UCSD-AML1 (cell line): ENCODE measurements around the gene CNOT10.
"Not testable (repeated sequence)": the region's sequence is repeated elsewhere in the genome, so short reads cannot be mapped to it uniquely, and the experiment has no call there.

Source experiments
- DNase-seq: peaks from one replicate; lab custom pipeline; 2025; ENCODE audit not compliant: unreplicated experiment; lab: John Stamatoyannopoulos, UW

CNOT10 gene, protein sequence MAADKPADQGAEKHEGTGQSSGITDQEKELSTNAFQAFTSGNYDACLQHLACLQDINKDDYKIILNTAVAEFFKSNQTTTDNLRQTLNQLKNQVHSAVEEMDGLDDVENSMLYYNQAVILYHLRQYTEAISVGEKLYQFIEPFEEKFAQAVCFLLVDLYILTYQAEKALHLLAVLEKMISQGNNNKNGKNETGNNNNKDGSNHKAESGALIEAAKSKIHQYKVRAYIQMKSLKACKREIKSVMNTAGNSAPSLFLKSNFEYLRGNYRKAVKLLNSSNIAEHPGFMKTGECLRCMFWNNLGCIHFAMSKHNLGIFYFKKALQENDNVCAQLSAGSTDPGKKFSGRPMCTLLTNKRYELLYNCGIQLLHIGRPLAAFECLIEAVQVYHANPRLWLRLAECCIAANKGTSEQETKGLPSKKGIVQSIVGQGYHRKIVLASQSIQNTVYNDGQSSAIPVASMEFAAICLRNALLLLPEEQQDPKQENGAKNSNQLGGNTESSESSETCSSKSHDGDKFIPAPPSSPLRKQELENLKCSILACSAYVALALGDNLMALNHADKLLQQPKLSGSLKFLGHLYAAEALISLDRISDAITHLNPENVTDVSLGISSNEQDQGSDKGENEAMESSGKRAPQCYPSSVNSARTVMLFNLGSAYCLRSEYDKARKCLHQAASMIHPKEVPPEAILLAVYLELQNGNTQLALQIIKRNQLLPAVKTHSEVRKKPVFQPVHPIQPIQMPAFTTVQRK

DNA sequence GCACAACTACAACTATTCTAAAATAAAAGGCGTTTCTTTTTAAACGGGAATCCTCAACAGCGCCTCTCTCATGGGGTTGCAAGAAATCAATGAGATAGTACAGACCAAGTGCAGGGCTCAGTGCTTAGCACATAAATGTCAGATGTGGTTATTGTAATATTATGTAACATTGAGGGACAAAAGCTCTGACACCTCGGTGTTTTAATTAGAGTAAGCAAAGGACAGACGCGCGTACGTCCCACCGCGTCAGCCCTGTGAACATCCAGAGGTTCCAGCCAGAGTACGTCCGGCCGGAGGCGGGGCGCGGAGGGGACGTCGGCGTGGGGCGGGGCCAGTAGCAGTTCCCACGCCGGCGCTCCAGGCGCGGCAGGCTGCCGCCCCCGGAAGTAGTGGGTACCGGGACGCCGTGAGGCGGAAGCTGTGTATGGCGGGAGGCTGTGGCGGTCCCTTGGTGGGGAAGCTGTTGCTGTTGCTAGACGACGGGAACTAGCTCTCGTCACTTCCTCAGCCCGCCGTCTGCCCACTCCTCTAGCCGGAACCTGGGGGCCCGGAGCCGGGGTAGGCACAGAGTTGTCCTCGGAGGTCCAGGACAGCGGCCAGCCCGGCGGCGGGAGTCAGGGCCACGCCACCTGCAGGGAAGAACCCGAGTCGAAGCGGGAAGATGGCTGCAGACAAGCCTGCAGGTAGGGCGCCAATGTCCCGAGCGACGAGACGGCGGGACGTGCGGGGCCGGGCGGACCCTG, at the start of gene CNOT10:
TSS of gene CNOT10 (plus strand) at position 389 of the 743 bp plus-strand sequence. CDS start at position 662, 273 bp downstream.
- DNase-seq: peak; percentile 97

GRCh38 chr3:32640939-32641338, 44.0 kb upstream of the CNOT10 start:
- no peak for DNase-seq

- no peak for DNase-seq
These were observed 43.6 kb upstream of the CNOT10 start for GRCh38 chr3:32641356-32641755.

GRCh38 chr3:32643354-32643753, 41.6 kb upstream of the CNOT10 start:
- DNase-seq: no peak

GRCh38 chr3:32643816-32644215, 41.2 kb upstream of the CNOT10 start:
- no peak for DNase-seq

DNA sequence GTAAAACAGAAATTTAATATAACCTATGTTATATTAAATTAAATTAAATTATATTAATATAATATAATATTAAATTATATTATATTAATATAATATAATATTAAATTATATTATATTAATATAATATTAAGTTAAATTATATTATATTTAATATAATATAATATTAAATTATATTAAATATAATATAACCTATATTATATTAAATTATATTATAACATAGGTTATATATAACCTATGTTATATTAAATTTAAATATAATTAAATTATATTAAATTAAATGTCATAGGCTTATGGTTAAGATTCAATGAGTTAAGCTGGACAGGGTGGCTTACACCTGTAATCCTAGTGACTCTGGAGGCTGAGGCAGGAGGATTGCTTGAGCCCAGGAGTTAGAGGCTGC, 40.6 kb upstream of the CNOT10 start:
- no peak for DNase-seq

DNA sequence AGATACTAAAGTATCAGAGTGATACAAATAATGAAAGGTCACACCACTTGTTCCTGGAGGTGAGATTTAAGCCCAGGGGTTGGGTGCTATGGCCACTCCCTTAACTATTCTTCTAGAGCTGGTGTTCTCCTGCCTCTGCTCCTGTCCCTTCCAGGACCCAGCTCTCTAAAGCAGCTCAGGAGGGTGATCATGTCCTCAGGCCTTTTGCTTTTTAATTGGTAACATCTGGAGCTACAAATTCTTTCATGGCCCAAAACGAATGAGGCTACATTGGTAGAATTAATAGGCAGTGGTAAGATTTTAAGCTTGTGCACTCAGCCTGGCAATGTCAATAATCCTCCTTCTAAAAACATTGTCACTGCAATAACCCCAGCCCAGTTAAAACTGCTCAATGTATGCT, 38.2 kb upstream of the CNOT10 start:
- no peak for DNase-seq

- not testable (repeated sequence) for DNase-seq
These were observed 32.5 kb upstream of the CNOT10 start for GRCh38 chr3:32652337-32653100.

GRCh38 chr3:32655167-32655566, 29.8 kb upstream of the CNOT10 start:
- DNase-seq: no peak

DNA sequence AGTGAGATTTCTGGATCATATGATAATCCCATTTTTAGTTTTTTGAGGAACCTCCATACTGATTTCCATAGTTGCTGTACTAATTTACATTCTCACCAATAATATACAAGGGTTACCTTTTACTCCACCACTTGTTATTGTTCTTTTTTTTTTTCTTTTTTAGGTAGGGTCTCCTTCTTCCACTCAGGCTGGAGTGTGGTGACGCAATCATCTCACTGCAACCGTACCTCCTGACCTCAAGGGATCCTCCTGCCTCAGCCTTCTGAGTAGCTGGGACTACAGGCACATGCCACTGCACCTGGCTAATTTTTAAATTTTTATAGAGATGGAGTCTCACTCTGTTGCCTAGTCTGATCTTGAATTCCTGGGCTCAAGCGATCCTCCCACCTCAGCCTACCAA, 24.4 kb upstream of the CNOT10 start:
- no peak for DNase-seq

- DNase-seq: no peak
These were observed 22.3 kb upstream of the CNOT10 start for GRCh38 chr3:32662647-32663046.

GRCh38 chr3:32664630-32665075, 20.3 kb upstream of the CNOT10 start:
- DNase-seq: not testable (repeated sequence)

DNA sequence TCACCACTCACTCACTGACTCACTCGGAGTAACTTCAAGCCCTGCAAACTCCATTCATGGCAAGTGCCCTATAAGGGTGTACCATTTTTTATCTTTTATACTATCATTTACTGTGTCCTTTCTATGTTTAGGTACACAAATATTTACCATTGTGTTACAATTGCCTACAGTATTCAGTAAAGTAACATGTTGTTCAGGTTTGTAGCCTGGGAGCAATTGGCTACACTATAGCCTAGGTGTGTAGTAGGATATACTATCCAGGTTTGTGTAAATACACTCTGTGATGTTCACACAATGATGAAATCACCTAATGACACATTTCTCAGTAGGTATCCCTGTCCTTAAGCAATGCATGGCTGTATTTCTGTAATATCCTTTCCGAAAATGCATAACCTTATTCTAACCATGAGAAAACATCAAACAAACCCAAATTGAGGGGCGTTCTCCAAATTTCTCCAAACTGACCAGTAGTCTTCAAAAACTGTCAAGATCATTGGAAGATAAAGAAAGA, 17.9 kb upstream of the CNOT10 start:
- DNase-seq: no peak

DNA sequence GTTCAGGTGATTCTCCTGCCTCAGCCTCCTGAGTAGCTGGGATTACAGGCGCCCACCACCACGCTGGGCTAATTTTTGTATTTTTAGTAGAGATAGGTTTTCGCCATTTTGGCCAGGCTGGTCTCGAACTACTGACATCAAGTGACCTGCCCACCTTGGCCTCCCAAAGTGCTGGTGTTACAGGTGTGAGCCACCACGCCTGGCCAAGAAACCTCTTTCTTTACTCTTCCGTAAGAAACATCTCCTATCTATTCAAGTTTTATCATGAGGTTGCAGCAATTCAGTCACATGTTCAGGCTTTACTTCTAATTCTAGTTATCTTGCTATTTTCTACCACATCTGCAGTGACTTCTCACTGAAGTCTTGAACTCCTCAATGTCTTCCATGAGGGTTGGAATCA, 15.8 kb upstream of the CNOT10 start:
- not testable (repeated sequence) for DNase-seq

DNA sequence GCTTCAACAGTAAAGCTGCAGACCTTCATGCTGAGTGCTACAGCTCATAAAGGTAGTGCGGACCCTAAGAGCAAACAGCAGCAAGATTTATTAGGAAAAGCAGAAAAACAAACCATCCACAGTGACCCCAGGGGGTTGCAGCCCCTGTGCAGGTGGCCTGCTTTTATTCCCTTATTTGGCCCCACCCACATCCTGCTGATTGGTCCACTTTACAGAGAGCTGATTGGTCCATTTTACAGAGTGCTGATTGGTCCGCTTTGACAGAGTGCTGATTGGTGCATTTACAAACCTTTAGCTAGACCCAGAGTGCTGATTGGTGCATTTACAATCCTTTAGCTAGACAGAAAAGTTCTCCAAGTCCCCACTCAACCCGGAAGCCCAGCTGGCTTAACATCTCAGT, 11.3 kb upstream of the CNOT10 start:
- DNase-seq: not testable (repeated sequence)

- DNase-seq: no peak
These were observed 9.8 kb upstream of the CNOT10 start for GRCh38 chr3:32675164-32675563.

GRCh38 chr3:32675650-32676049, 9.3 kb upstream of the CNOT10 start:
- DNase-seq: no peak

- no peak for DNase-seq
These were observed 3.2 kb upstream of the CNOT10 start for GRCh38 chr3:32681811-32682210.

GRCh38 chr3:32684029-32684799, 774 bp upstream of the CNOT10 start:
- DNase-seq: no peak
